GM19452 (cell line): ENCODE results near the gene TBC1D2B.
"Not testable (repeated sequence)": the region's sequence is repeated elsewhere in the genome, so short reads cannot be mapped to it uniquely, and the experiment has no call there.

ENCODE experiments used
- ATAC-seq: cut with Tn5 transposase; IDR thresholded peaks from one replicate; pipeline ENCODE4 v1.9.1; 2021; ENCODE audit not compliant: unreplicated experiment

The TBC1D2B gene

GRCh38 chr15:77977903-77978758, 99.4 kb downstream of the TBC1D2B start:
- ATAC-seq = not testable (repeated sequence)

GRCh38 chr15:77976760-77977525, 100.6 kb downstream of the TBC1D2B start:
- ATAC-seq = not testable (repeated sequence)

- not testable (repeated sequence) for ATAC-seq
These were observed 101.4 kb downstream of the TBC1D2B start for GRCh38 chr15:77976095-77976450.

GRCh38 chr15:77975332-77976094, 102.0 kb downstream of the TBC1D2B start:
- no peak for ATAC-seq

- ATAC-seq = no peak
These were observed 102.8 kb downstream of the TBC1D2B start for GRCh38 chr15:77974416-77975331.

GRCh38 chr15:77974098-77974414, 103.5 kb downstream of the TBC1D2B start:
- no peak for ATAC-seq

GRCh38 chr15:77973273-77974097, 104.0 kb downstream of the TBC1D2B start:
- not testable (repeated sequence) for ATAC-seq

GRCh38 chr15:77972706-77973105, 104.8 kb downstream of the TBC1D2B start:
- not testable (repeated sequence) for ATAC-seq

- ATAC-seq = not testable (repeated sequence)
These were observed 105.6 kb downstream of the TBC1D2B start for GRCh38 chr15:77971875-77972274.

GRCh38 chr15:77970813-77971360, 106.6 kb downstream of the TBC1D2B start:
- ATAC-seq = not testable (repeated sequence)

GRCh38 chr15:77969055-77969454, 108.5 kb downstream of the TBC1D2B start:
- no peak for ATAC-seq

- ATAC-seq = no peak
These were observed 109.7 kb downstream of the TBC1D2B start for GRCh38 chr15:77967798-77968197.

GRCh38 chr15:77967235-77967615, 110.3 kb downstream of the TBC1D2B start:
- ATAC-seq = not testable (repeated sequence)

- ATAC-seq = no peak
These were observed 110.8 kb downstream of the TBC1D2B start for GRCh38 chr15:77966540-77967234.

- no peak for ATAC-seq
These were observed 113.3 kb downstream of the TBC1D2B start for GRCh38 chr15:77964193-77964592.

GRCh38 chr15:77959432-77959879, 118.1 kb downstream of the TBC1D2B start:
- peak; percentile 75 for ATAC-seq

- ATAC-seq = not testable (repeated sequence)
These were observed 118.6 kb downstream of the TBC1D2B start for GRCh38 chr15:77958716-77959431.

- ATAC-seq = not testable (repeated sequence)
These were observed 119.5 kb downstream of the TBC1D2B start for GRCh38 chr15:77958021-77958420.
